Lower leg skin (tissue), 3 donors: Measurements from ENCODE around the gene NPEPPS.

Source experiments
- CTCF ChIP-seq, 3 donors: fragments of 450-650 bp; IDR thresholded peaks; one replicate each; pipeline ENCODE4 v1.5.1; 2016; ENCODE audit warnings: antibody characterized with exemption in 3 of 3, mild to moderate bottlenecking in 3 of 3, moderate library complexity in 2 of 3
- POLR2A ChIP-seq, 2 donors: fragments of 450-650 bp; IDR thresholded peaks; one replicate each; pipeline ENCODE4 v1.6.1; 2016 to 2017; ENCODE audit warnings: antibody characterized with exemption in 2 of 2, mild to moderate bottlenecking in 1 of 2, moderate library complexity in 1 of 2

- TF ChIP-seq CTCF (IDR thresholded peaks at IDR 0.05) (no peak), POLR2A (IDR thresholded peaks at IDR 0.05) (no peak)
Observed at GRCh38 chr17:47603830-47604597, 73.1 kb downstream of the NPEPPS start.
